Activated CD8-positive, alpha-beta memory T cell treated with anti-CD3 and anti-CD28 coated beads for 1 hour (primary cell): ENCODE results near the gene HEYL.
"Not testable (repeated sequence)": the region's sequence is repeated elsewhere in the genome, so short reads cannot be mapped to it uniquely, and the experiment has no call there.

Experiments
- DNase-seq, 2 donors: peaks; one replicate each; pipeline ENCODE4 v3.0.0-alpha.2; 2020; ENCODE audit warnings: low read depth in 1 of 2; ENCODE audit errors: extremely low read depth in 1 of 2

Gene HEYL

DNA sequence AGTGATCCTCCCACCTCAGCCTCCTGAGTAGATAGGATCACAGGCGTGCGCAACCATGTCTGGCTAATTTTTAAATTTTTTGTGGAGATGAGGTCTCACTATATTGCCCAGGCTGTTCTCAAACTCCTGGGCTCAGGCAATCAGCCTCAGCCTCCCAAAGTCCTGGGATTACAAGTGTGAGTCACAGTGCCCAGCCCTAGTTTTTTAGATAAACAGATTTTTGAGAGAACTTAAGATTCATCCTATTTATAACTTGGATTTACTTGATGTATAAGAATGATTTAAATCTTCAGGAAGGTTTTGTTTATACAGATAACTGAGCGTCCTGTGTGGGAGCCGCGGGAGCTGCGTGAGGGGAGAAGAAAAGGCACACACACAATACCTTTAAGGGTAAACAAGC is 26.2 kb downstream of the HEYL start:
- no peak for DNase-seq

DNA sequence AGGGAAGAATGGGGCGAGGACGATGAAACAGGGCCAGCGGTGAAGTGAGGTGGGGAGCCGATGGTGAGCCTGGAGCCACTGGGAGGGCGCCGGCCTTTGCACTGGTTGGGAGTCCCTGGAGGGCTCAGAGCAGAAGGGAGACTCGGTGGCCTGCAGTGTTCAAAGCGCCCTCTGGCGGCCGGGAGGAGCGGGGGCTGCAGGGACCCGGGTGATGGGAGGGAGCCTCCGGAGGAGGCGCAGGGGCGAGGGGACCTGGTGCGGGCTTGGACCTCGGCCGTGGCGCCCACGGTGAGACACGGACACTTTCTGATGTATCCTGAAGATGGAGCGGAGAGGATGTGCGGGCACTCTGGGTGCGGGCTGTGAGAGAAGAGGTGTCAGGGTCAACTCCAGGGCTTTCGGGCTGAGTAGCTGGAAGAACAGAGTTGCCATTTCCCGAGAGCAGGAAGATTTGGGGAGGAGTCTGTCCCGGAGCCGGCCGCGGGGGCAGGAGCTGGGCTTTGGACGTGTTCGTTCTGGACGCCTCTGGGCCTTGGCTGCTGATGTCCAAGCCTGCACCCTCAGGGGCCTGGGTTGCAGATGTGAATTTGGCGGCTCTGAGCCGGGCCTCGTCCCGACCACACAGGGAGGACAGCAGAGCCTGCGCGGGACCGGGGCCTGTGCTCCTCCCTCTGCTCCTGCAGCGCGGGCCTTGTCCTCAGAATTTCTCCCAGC is 29.7 kb downstream of the HEYL start:
- peak; percentile 49 to 66 for DNase-seq

DNA sequence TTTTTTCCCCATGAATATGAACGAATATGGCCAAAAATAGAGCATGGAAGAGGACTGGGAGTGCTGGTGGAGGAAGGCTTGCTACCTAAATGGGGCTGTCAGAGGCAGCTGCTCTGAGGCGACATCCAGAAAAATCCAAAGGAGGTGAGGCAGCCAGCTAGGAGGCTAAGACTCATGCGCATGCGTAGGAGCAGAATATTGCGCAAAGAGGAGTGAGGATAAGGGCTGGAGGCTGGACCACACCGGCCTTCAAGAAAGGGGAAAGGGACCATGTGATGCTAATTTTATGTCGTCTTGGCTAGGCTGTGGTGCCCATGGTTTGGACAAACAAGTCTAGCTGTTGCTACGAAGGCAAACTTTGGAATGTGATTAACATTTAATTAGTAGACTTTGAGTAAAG is 30.5 kb downstream of the HEYL start:
- no peak for DNase-seq

DNA sequence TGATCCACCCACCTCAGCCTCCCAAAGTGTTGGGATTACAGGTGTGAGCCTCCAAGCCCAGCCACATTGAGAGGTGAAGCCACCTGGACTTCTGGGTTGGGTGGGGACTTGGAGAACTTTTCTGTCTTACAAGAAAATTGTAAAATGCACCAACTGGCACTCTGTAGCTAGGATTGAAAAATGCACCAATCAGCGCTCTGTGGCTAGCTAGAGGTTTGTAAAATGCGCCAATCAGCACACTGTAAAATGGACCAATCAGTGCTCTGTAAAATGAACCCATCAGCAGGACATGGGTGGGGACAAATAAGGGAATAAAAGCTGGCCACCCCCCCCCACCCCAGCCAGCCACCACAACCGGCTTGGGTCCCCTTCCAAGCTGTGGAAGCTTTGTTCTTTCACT is 35.8 kb downstream of the HEYL start:
- not testable (repeated sequence) for DNase-seq

DNA sequence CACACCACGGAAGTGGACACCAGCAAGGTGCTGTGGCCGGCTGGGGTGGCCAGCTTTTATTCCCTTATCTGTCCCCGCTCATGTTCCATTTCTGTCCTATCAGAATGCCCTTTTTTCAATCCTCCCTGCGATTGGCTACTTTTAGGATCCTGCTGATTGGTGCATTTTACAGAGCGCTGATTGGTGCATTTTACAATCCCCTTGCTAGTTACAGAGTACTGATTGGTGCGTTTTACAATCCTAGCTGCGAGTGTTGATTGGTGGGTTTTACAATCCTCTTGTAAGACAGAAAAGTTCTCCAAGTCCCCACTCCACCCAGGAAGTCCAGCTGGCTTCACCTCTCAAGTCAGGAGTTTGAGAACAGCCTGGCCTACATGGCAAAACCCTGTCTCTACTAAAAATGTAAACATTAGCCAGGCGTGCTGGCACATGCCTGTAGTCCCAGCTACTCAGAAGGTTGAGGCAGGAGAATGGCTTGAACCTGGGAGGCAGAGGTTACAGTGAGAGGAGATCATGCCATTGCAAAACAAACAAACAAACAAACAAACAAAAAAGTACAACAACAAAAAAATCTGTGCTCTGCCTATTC is 37.7 kb downstream of the HEYL start:
- not testable (repeated sequence) for DNase-seq

DNA sequence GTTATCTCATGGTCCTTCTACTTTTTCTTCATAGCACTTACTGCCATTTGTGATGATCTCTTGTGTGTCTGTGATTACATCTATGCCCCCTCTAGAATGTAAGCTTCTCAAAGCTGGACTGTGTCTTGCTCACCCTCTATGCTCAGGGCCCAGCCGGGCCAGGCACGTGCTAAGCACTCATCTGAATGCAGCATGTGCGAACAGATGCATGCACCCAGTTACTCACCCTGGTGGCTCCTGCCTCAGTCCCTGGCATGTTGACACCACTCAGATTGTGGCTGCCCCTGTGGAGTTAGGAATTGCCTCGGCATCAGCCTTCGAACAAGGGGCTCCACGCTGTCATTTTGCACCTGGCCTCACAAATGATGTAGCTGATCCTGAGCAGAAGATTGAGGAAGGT is 43.3 kb downstream of the HEYL start:
- no peak for DNase-seq

DNA sequence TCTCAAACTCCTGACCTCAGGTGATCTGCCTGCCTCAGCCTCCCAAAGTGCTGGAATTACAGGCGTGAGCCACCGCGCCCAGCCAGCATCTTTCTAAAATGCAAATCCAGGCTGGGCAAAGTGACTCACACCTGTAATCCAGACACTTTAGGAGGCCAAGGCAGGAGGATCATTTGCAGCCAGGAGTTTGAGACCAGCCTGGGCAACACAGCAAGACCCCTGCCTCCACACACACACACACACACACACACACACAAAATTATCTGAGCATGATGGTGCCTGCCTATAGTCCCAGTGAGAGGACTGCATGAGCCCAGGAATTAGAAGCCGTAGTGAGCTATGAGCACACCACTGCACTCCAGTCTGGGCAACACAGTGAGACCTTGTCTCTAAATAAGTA is 46.1 kb downstream of the HEYL start:
- no peak for DNase-seq

DNA sequence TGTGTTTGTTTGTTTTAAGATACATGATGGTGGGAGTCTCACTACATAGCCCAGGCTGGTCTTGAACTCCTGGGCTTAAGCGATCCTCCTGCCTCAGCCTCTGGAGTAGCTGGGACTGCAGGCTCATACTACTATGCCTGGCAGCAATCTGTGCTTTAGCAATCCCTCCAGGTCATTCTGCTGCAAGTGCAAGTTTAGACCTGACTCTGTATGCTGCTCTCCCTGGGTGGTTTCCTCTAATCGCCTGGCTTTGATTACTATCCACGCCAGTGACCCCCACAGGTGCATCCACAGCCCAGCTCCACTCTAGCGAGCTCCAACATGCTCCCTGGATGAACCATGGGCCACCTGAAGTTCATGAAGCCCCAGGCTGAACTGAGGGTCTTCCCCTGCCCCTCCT is 47.4 kb downstream of the HEYL start:
- DNase-seq: no peak

DNA sequence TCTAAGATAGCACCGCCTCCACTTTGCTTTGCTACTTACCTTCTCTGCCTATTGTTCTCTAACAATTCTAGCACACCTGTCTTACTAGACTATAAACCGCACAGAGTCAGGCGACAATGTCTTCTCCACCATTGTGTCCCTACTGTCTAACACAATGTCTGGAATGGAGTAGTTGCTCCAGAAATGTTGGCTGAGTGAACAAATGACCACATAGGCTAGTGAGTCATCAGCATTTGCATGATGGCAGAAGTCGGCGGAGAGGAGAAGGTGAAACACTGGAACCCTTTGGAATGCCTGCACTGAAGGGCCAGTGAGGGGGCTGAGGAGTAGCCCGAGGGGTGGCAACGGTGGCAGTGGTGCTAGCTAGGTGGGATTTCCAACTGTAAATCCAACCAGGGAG is 48.9 kb downstream of the HEYL start:
- DNase-seq: no peak

DNA sequence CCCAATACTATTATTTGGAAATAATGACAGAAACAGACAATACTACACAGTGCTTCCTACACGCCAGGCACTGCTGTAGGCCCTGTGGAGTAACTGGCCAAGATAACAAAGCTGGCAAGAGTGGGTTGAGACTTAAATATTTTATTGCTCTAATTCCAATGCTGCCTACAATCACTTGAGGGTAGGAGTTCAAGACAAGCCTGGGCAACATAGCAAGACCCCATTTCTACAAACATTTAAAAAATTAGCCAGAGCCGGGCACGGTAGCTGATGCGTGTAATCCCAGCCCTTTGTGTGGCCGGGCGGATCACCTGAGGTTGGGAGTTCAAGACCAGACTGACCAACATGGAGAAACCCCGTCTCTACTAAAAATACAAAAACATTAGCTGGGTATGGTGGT is 53.5 kb downstream of the HEYL start:
- no peak for DNase-seq

DNA sequence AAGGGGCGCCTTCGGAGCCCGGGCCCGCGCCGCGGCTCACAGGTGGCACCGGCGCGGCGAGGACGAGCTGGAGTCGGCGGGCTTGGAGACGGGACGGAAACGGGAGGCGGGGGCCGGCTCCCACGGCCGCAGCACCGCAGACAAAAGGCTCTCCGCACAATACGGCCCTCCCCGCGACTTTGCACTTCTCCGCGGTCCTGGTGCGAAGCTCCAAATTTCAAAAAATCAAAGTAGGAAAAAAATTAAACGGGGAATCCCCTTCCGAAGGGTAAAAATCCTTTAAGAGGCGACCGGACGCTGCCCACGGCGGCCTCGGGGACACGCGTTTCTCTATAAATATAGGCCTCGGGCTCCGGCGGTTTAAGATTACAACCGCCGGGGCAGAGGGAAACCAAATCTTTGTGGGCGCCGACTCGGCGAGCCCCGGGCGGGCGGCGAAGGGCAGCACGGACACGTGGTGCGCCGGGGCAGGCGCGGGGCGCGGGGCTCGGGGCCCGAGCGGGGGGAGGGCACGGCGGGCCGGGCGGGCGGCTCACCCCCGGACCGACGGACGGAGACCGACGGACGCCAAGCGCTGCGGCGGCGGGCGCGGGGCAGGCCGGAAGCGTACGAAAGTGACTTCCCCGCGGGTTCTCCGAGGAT is 63.3 kb downstream of the HEYL start:
- peak in 1 of 2 donors; percentile 19 for DNase-seq

DNA sequence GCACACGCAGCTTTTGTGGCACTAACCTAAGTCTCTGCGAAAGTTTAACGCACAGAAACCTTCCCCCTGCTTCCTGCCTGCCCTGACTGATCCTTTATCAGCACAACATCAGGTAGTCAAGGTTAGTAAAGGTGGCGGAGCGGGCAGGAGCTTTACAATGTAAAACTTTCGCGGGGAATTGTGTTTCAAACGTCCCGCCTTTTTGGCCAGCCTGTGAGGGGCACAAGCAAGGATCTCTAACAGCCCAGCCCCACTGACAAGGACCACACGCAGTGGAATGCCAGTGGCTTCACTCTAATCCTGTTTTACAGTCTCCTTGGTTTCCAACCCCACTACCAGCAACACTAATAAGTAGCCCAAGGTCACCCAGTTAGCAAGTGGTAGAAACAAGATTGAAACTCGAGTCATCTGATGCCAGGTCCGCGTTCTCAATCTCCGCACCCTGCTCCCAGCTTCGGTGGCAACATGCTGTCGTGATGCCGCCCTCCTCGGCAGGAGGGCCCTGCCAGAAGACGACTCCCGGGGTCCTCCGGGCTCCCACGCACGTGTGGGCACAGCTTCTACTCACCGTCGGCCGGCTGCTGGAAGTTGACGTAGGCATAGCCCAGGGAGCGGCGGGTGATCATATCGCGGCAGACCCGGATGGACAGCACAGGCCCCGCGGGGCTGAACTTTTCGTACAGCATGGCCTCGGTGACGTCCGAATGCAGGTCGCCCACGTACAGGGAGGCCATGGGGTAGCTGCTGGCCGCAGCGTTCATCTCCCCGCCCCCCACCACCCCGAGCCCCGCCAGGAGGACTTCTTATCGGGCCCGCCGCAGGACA is 64.0 kb downstream of the HEYL start:
- DNase-seq: peak in 1 of 2 donors; percentile 29

DNA sequence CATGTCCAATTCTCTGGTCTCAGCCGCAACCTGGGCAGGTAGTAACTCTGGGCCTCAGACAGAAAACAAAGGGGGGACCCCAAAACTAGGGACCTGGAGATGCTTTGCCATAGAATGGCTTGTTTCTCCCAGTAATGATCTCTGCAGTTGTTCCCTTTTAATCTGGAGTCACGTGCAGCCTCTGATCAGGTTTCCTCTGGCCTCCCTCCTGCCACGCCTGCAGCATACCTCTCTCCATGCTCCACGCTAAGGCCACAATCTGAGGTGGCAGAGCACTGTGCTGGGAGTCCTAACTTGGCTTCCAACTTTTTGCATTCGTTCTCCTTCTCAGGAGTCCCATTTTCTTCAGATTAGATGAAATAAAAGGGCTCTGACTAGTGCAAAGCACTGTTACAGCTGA is 64.8 kb downstream of the HEYL start:
- DNase-seq: no peak
